GM18907 (cell line): Measurements from ENCODE around the gene GPLD1.

Experiments used
- ATAC-seq: cut with Tn5 transposase; IDR thresholded peaks from one replicate; pipeline ENCODE4 v1.9.1; 2021; ENCODE audit warnings: mild to moderate bottlenecking, moderate library complexity; ENCODE audit not compliant: unreplicated experiment

GPLD1 gene

GRCh38 chr6:24458941-24459340 is 30.4 kb downstream of the GPLD1 start:
- no peak for ATAC-seq

DNA sequence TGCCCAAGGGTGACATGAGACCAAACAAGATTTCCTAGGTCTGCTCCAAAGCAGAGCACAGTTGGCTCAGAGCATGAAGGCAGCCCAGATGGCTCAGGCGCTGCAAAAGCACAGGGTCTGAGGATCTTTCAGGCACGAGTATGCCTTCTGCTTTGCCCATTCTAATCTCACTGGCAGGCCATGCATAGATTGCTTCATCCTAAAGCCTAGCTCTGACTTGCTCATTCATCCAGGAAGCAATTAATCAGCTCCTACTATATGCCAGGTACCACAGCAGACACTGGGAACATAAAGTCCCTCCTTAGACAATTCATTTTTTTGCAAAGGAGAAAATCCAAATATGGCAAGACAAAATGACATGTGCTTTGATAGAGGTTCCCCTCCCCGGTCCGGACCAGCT is 31.2 kb downstream of the GPLD1 start:
- no peak for ATAC-seq

DNA sequence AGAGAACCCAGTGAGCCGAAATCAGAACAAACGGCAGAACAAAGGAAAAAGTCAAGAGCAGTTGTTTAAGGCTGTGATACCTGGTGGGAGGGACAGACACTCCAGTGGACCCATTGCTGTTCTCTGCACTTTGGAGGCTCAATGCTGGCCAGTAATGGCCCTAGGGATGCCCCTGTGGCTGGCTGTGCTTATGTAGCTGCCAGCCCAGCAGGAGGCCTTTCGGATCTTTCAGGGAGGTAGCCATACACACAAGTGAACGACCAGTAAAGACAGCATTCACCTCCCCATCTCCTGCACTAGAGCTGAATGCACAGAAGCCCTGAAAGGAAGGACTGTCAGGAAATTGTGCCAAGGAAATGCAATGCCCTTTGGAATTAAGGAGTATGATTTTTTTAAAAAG is 34.3 kb downstream of the GPLD1 start:
- ATAC-seq = no peak

GRCh38 chr6:24454452-24454851 is 34.9 kb downstream of the GPLD1 start:
- no peak for ATAC-seq

DNA sequence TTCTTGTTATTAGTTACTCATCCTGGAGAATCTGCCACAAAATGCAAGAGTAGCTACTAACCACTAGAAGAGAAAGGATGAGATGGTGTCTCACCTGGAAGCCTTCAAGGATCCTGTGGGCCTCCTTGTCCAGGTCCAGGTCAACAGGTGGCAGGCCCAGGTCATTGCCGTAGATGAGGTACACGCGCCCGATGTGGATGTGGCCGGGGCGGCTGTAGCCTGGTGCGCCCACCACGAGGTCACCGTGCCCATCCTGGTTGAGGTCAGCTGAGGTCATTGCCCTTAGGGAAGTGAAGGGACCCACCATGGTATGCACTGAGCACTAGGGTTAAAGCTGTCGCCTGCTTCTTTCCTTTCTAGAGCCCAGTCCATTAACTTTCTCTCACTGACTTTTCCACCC is 35.5 kb downstream of the GPLD1 start:
- no peak for ATAC-seq

DNA sequence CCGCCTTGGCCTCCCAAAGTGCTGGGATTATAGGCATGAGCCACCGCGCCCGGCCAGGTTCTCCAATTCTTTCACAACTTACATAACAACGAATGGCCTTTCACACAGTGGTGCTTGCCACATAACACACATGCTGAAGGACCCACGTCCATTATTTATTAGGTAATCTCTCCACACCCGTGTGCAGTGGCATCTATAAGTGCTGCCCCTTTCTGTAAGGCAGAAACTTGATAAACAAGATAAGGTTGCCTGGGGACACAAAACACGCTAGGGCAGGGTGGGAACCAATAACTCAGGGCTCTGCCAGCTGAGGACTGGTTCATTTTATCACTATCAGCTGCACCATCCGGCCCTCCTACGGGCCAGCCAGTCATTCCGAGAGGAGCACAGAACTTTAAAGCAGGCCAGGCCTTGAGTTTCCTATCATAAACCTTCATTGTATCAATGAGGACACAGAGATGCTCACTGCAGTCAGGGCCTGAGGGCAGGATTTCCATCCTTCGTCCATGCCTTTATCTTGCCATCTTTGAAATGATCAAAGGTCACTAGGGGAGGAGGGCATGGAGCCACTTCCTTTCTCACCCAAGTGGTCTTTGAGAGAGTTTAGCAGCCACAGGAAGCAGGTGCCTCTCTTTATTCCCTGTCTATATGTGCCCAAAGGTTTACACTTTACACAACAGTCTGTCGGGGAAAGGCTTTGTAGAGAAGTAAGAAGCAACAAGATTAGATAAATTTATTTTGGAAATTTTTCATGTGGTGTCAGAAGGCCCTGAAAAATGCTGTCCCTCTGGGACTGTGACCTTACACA is 37.6 kb downstream of the GPLD1 start:
- ATAC-seq = no peak

GRCh38 chr6:24448828-24449525 is 40.4 kb downstream of the GPLD1 start:
- ATAC-seq = no peak

DNA sequence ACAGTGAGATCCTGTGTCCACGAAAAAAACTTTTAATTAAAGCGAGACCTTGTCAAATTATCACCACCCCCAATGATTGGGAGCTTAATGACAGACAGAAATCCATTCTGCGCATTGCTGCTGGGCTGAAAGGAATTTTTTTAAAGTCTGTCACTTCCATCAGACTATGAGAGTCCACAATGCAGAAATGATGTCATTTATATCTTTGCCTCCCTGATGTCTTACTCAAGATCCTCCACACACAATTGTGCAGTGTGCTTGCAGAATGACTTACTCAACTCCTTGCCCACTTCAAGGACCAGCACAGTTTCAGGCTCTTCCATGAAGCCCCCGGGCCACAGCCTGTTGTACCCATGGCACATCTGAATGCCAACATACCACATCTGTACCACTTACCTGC is 41.0 kb downstream of the GPLD1 start:
- ATAC-seq = no peak

- ATAC-seq = no peak
Observed at GRCh38 chr6:24446670-24447069, 42.7 kb downstream of the GPLD1 start.

DNA sequence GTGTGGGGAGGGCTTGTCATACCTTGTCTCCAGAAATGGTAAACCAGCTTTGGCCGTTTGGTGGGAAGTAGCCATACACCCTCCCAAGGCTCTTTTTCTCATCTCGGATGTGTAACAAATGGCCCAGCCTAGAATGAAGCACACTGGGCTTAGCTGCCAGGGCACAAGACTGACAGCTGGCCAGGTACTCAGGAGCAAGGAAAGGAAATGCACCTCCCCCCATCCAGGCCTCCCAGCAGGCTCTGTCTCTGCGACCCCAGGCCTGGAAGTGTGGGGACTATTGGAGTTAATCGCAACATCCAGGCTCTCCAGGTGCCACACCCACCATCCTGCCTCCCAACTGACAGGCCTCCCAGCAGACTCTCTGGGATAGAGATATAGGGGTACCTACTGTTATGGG is 43.7 kb downstream of the GPLD1 start:
- ATAC-seq = no peak

DNA sequence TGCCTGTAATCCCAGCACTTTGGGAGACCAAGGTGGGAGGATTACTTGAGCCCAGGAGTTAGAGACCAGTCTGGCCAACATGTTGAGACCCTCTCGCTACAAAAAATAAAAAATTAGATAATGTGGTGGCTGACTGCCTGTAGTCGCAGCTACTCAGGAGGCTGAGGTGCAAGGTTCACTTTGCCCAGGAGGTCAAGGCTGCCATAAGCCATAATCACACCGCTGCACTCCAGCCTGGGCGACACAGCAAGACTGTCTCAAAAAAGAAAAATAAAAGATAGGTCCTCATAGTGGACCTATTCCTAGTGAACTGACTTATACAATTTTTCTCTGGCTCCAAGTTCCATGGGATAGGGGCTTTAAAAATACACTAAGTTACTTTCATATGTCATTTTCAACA is 44.8 kb downstream of the GPLD1 start:
- no peak for ATAC-seq

DNA sequence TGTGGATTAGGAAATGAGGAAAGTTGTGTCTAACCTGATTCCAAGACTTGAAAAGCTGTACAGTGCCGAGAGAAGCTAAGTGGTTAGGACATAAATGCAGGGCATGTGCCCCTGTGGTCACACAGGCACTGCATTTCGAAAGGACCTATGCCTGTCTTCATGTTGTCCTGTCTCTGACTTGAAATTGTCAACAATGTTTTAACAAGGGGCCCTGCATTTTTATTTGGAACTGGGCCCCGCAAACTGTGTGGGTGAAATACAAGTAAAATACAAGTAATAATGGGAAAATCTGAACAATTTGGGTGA is 47.8 kb downstream of the GPLD1 start:
- ATAC-seq = no peak

GRCh38 chr6:24440897-24441598 is 48.3 kb downstream of the GPLD1 start:
- no peak for ATAC-seq

DNA sequence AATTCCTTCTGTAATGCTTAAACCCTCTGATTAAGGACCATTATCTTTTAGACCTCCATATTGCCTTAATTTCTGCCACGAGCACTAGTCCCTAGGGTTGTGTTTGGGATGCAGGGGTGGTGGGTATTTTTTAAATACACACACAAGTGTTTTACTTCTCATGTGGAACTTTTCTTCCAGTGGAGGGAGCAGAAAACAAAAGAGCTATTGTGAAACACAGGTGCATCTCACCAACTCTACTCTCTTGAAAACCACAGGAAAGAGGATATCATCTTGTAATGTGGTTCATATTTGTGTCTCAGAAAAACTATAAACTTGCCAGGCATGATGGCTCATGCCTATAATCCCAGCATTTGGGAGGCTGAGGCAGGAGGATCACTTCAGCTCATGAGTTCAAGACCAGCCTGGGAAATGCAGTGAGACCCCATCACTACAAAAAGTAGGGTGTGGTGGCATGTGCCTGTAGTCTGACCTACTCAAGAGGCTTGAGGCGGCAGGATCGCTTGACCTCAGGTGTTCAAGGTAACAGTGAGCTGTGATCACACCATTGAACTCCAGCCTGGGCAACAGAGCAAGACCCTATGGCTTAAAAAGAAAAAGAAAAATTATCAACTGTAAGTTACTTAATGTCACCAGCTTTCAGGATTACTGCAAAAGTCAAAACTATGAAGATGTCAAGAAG is 49.4 kb downstream of the GPLD1 start:
- no peak for ATAC-seq

- no peak for ATAC-seq
Observed at GRCh38 chr6:24436979-24437378, 52.4 kb downstream of the GPLD1 start.

- ATAC-seq = no peak
Observed at GRCh38 chr6:24432611-24433010, 56.8 kb downstream of the GPLD1 start.

- ATAC-seq = no peak
Observed at GRCh38 chr6:24431045-24431451, 58.3 kb downstream of the GPLD1 start.

- ATAC-seq = no peak
Observed at GRCh38 chr6:24430086-24430485, 59.3 kb downstream of the GPLD1 start.

DNA sequence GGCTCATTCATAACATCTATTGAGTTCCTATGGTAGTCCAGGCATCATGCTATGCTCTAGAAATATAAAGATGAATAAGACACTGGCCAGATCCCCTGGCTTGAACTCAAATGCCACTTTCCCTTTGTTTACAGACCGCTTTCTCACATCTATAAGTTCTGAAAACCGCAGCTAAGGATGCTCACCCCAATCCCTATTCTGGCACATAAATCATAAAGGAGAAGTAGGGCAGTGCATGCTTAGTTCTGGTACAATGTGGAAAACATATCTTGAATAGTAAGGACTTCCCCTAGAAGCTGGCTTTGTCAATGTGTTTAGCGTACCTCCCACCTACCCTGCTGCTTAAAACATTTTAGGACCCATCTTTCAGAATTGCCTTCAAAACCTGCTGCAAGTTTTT is 60.2 kb downstream of the GPLD1 start:
- no peak for ATAC-seq

DNA sequence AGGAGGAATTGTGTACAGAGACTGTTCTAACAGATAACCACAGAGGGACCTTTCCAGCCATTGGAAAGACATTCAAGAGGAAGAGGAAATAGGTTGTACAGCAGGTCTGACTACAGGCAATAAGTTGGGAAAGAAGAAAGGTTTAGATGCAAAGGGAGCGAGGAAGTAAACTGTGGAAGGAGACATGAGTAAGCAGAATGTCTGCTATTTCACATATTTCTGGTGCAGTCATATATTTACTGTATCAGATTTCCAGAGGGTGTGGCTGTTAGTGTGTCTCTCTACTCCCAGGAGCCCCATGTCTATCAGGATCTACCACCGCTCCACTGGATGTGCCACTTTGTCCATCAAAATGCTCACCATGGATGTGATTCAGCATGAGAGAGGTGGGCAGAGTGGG is 60.8 kb downstream of the GPLD1 start:
- no peak for ATAC-seq

DNA sequence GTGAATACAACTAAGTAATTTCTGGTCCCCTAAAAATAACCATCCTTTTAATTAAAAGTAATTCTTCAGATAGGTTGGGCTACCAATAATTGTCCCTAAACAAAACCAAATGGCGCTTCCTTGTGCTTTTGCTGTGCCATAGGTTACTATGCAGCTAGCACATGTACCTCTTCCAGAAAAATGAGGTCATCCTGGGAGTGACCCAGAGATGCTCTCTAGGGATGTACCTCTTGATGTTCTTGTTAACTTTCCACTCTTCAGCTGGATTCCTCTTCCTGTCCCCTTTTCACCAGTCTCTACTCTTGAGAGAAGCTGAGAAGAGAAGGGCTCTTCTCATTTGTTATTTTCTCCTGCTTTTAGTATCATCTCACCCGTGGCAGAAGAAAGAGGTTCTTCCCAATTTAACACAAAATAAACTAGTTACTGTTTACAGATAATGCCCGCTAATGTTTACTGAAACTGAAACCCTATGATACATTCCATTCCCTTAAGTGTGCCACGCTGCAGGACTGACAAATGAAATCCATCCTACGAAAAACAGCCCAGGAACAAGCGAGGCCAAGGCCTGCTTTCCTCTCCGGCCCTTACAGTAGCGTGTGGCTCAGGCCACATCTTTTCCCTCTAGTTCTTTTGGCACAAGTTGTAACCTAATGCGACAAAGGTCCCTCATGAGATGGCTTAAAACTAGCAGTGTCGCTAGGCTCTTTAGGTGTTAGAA is 62.5 kb downstream of the GPLD1 start:
- no peak for ATAC-seq
